EH (cell line): Measurements from ENCODE around the gene SIRT1.
"Not testable (repeated sequence)": the region's sequence is repeated elsewhere in the genome, so short reads cannot be mapped to it uniquely, and the experiment has no call there.

Experiments
- DNase-seq: peaks from one replicate; pipeline ENCODE4 v3.0.0-alpha.2; 2015; ENCODE audit warnings: low read depth

Gene SIRT1

GRCh38 chr10:67884313-67884841 is at the start of gene SIRT1:
Gene SIRT1, plus strand, starts transcription at chr10:67884656. Its CDS starts 66 bp downstream, at chr10:67884722.
- DNase-seq, result peak; percentile 92

- DNase-seq, result not testable (repeated sequence)
Observed at GRCh38 chr10:67835541-67836394, 48.7 kb upstream of the SIRT1 start.

GRCh38 chr10:67836488-67836887 is 48.0 kb upstream of the SIRT1 start:
- DNase-seq, result no peak

- no peak for DNase-seq
Observed at GRCh38 chr10:67836972-67837371, 47.5 kb upstream of the SIRT1 start.

- DNase-seq, result peak; percentile 47
Observed at GRCh38 chr10:67837541-67838314, 46.7 kb upstream of the SIRT1 start, which contains the start of gene DNAJC12. Gene DNAJC12, minus strand, starts transcription at chr10:67838188. Its CDS starts 177 bp downstream, at chr10:67838011.

GRCh38 chr10:67839511-67839910 is 44.9 kb upstream of the SIRT1 start:
- DNase-seq, result not testable (repeated sequence)

- no peak for DNase-seq
Observed at GRCh38 chr10:67839951-67840350, 44.5 kb upstream of the SIRT1 start.

- no peak for DNase-seq
Observed at GRCh38 chr10:67841737-67842136, 42.7 kb upstream of the SIRT1 start.

GRCh38 chr10:67843284-67843683 is 41.2 kb upstream of the SIRT1 start:
- no peak for DNase-seq

- peak; percentile 95 for DNase-seq
Observed at GRCh38 chr10:67849331-67850011, 35.0 kb upstream of the SIRT1 start.

- DNase-seq, result no peak
Observed at GRCh38 chr10:67851186-67851585, 33.3 kb upstream of the SIRT1 start.

GRCh38 chr10:67852761-67853160 is 31.7 kb upstream of the SIRT1 start:
- DNase-seq, result no peak

GRCh38 chr10:67853512-67853911 is 30.9 kb upstream of the SIRT1 start:
- DNase-seq, result no peak

GRCh38 chr10:67858971-67859370 is 25.5 kb upstream of the SIRT1 start:
- no peak for DNase-seq

GRCh38 chr10:67861750-67862432 is 22.6 kb upstream of the SIRT1 start:
- no peak for DNase-seq

GRCh38 chr10:67863094-67863493 is 21.4 kb upstream of the SIRT1 start:
- DNase-seq, result no peak

GRCh38 chr10:67864607-67865371 is 19.7 kb upstream of the SIRT1 start:
- no peak for DNase-seq

- DNase-seq, result no peak
Observed at GRCh38 chr10:67868132-67868531, 16.3 kb upstream of the SIRT1 start.

- no peak for DNase-seq
Observed at GRCh38 chr10:67869996-67870395, 14.5 kb upstream of the SIRT1 start.

GRCh38 chr10:67875340-67876238 is 8.9 kb upstream of the SIRT1 start:
- DNase-seq, result no peak
